NCI-H69 (cell line): ENCODE measurements around the gene S100A9.
"Not testable (repeated sequence)": the region's sequence is repeated elsewhere in the genome, so short reads cannot be mapped to it uniquely, and the experiment has no call there.

Source experiments
- DNase-seq: peaks from one replicate; lab custom pipeline; 2025; lab: John Stamatoyannopoulos, UW

The S100A9 gene

DNA sequence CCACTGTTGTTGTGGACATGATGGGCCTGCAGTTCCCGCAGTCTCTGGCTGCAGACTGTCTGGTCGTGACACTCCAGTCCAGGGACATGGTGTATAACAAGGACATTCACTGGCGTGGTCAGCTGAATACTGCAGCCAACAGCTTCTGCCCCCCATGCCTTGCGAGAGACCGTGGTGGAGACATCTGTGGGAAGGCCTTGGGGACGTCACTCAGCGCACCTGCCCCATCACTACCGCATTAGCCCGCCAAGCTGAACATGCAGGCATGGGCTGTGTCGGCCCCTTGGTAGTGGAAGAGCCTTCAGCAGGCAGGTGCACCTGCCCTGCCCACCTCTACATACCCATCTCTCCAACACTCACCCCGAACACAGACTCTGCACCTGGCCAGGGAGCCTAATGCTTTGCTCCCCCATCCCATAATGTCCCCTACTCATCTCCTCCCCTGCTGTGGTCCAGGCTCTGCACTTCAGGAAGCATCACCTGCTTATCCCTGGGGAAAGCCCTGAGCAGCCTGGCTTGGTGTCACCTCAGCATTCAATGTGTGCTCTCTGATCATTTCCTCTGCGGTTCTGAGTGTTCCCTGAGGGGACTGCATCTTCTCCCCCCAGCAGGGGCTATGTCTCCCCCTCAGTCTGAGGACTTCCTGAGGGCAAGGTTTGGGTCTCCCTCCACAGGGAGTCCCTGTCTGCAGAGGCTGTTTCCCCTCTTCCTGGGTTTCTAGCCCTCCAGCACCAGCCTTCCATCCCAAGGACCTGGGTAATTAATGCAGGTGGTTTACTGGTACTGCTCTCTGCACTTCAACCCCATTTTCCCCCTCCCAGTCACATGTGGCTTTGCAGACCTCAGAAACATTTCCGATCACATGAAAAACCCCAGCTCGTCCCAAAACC is 12.2 kb upstream of the S100A9 start:
- peak; percentile 32 for DNase-seq

DNA sequence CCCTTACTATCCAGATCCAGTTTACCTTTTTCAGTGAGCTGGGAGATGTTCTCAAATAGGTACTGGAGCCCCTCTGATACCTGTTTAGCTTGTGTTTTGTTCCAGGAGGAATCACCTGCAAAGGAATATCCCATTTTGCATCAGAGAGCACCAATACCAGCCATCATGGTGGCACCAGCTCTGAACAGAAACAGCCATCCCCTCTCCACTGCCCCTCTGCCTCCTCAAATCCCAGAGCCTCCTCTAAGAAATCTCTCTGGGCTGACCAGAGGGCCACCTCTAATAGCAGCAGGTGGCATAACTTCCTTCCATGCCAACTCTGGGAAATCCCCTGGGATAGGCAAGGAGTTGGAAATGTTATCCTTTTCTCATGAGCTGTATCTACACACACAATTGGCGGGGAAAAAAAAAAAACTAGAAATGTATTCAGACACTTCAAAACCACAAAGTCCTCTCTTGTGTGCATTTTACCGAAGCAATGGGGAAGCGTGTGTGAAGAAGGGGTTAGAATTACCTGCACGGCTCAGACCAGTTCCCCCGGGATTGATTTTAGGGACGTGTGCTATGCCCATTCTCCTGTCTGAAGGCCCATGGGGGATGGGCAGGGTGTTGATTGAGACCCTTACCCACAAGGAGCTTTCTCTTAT is 11.5 kb upstream of the S100A9 start:
- no peak for DNase-seq

DNA sequence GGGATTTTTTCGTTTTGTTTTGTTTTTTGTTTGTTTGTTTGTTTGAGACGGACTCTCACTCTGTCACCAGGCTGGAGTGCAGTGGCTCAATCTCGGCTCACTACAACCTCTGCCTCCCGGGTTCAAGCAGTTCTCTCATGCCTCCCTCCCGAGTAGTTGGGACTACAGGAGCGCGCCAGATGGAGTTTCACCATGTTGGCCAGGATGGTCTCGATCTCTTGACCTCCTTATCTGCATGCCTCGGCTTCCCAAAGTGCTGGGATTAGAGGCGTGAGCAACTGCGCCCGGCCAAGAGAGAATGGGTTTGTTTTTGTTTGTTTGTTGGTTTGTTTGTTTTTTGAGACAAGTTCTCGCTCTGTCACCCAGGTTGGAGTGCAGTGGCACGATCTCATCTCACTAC is 10.6 kb upstream of the S100A9 start:
- not testable (repeated sequence) for DNase-seq

DNA sequence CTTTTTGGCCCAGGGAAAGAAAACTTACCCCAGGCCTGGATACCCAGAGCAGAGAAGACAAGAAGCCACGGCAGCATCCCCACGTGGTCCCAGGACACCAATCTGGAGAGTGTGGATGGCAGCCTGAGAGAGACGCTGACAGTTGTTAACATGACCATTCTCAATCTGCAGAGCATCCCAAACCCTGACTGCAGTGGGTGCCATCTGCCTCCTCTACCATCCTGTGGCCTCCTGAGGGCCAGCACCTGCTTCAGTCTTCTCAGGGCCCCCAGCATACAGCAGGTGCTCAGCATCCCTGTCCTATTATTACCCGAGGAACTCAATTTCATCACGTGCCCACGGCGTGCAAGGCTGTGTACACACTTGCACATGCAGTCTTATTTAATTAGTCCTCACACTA is 9.8 kb upstream of the S100A9 start:
- DNase-seq, result peak; percentile 51

DNA sequence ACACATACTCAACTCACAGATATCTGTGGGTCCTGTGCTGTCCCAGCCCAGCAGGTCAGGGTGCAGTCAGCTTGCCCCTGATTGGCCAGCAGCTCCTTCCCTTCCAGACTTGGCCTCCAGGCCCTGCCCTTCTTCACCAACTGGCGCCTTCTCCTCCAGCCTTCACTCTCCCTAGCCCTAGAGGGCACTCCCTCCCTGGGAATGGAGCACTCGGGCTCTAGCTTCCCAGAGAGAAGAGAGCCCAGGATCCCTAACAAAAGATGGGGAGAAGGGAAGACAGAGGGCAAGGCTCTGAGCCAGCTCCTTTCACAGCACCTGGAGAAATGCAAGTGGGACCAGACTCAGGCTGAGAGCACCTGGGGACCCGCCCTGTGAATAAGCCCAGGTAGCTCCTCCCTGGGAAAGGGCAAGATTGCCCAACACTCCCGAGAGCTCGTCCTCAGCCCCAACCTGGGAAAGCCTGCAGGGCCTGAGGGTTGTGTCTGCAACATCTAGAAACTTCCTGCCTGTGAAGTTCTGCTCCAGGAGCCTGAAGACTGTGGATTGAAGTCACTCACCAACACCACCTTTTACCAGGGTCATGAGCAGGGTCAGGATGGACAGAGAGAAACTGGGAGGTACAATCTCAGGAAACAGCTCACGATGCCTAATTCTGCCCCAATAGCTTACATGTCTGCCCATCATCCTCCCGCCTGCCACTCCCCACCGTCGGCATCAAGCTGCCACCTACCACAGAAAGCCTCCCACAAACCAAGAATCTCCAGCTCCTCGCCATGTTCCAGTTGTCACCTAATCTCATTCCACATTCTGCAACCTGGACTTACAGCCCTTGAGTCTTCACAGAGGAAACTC is 8.9 kb upstream of the S100A9 start, which contains the start of gene PGLYRP4:
Gene PGLYRP4 (minus strand): TSS at position 331 of the 852 bp plus-strand sequence. CDS start 909 bp downstream, outside the sequence.
- peak; percentile 25 for DNase-seq

DNA sequence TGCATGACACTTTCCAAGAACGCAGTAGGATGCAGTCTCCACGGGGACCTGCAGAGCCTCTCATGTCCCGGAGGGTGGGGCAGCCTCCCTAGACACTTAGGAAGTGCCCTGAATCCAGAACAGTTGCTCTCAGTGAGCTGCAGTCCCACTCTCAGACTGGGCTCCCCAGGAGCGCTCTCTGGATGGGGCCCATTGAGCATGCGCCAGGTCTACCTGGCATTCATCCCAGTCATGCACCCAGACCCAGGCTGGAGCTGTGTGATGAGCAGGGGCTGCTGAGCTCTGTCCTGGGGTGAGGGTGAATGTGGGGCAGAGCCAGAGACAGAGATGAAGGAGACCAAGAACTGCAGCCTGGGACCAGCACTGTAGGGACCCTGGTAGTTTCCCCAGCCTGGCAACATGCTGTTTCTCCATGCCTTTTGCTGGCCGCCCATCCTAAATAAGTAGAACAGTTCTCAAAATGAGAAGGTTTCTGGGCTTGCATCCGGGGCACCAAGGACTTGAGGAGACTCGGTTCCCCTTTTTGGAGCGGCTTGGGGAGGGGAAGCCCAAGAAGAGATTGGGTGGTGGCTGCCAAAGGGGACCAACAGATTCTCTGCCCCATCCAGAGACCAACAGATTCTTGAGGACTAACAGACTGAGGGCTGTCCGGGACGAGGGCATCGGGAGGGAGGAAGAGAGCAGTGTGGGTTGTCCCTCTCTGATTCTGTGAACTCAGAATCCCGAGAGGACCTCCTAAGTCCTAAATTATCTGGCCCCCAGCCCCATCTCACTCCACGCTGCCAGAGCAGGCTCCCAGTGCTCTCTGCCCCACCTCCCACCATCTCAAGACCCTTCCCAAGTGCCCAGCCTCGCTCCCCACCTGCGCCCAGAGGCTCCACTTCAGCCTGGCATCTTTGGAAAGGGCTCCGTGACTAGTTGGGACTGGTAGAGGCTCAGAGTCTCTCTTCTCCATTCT is 8.0 kb upstream of the S100A9 start:
- DNase-seq, result peak; percentile 44

DNA sequence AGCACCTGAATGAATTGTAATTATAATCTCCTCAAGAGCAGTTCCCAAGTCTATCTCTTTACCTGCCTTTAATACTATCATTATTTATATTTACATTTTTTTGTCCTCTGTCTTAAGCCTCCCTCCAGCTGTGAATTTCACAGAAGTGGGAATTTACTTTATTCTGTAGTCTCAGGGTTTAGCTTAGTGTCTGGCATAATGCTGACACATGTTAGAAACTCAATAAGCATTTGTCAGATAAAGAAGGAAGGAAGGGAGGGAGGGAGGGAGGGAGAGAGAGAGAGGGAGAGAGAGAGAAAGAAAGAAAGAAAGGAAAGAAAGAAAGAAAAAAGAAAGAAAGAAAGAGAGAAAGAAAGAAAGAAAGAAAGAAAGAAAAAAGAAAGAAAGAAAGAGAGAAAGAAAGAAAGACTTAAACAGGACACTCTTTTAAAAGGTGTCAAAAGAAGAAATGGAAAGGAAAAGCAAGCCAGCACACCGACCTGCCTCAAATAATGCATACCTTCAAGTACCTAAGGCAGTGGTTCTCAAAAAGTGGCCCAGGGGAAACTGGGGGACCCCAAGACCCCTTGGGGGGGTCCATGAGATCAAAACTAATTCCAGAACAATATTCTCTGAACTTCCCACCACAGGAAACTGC is 7.2 kb upstream of the S100A9 start:
- no peak for DNase-seq

DNA sequence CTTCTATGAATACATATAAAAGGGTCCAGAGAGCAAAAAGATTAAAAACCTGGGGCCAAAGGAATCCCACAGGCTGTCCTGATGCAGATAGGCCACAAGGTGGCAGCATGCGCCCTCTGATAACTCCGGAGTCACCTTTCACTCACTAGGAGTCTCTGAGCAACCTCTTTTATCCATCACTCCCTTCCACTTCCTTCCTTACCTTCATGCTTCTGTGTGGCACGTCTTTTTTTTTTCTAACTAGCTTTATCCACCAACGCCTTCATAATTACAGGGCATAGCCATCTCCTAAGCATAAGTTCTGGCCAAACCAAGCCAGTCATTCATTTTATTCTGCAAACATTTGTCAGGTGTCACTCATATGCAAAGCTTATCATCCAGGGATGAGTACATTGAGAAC is 5.1 kb upstream of the S100A9 start:
- peak; percentile 85 for DNase-seq

DNA sequence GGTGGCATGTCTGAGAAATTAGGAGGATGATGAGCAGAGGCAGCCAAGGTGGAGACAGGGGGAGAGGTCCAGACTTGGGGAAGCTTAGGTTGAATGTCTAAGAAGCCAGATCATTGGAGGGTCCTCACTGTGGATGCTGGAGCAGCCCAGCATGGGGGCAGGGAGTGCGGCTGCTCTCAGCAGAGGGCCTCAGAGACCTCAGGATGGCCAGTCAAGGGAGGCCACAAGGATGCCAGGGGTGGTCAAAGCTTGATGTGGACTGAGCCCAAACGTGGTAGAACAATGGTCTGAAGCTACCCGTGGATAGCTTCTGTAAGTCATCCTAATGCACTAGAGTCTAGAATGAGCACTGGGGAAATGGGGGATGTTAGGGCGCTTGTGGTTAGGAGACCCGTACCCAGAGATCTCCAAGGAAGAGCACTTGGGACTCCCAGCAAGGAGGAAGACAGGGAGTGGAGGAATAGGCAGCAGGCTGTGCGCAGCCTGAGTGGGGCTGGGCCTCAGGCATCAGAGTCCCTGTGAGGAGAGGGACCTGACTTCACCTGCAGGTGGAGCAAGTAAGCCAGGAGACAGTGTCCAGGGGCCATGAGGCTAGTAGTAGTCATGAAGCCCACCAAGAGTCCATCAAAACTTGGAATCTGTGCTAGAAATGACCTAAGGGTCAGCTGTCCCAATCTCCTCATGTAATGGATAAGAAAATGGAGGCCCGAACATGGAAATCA is 4.3 kb upstream of the S100A9 start:
- peak; percentile 68 for DNase-seq

DNA sequence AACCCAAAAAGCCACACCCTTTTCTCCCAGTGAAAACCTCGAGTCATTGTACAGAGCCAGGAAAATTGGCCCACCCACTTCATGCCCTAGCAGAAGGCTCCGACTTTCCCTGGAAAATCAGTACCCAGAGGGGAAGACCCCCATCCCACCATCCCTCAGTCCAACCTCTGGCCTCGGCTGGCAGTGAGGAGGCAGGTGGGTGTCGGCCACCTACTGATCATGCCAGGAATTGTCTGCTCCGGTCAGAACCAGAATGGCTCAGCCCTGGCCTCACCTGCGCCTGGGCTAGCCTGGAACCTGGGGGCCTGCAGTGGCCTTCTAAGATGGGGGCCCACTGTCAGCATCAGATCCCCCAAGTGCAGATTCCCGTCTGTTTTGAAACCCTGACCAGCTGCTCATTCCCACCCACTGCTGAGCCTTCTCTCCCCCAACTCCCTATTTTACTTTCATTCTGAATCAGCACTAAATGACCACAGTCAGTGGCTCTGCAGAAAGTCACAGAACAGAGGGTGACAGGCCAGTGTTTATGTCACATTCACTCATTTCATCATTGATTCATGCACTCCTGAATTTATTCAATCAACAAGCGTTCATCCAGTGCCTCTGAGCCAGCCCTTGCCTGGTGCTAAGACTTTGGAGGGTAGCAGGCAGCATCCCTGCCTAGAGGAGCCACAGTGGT is 3.0 kb upstream of the S100A9 start:
- no peak for DNase-seq

DNA sequence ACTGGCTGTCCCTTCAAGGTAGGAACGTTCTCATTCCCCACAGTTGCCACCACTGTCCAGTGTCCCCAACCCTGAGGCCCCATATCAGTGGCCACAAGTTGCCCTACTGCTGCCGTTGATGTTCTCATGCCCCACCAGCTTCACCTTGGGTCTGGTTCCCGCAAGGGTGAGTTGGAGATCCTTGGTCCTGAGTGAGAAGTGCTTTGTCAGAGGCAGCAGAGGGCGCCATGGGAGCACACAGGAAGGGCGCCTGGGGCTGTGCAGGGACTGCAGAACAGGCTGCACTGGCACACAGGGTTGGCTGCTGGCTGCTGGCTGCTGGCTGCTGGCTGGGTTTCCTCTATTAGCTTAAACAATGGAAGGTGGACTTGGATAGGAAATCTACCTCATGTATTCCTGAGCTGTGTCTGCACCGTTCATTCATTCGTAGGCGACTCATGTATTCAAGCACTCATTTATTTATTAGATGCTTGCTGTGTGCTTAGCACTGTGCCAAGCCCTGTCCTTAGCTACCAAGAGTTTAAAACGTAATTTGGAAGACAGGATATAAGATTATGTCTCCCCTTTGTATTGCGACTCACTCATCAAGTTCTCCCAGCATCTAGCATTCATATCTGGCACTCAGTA is 2.1 kb upstream of the S100A9 start:
- DNase-seq, result peak; percentile 91

DNA sequence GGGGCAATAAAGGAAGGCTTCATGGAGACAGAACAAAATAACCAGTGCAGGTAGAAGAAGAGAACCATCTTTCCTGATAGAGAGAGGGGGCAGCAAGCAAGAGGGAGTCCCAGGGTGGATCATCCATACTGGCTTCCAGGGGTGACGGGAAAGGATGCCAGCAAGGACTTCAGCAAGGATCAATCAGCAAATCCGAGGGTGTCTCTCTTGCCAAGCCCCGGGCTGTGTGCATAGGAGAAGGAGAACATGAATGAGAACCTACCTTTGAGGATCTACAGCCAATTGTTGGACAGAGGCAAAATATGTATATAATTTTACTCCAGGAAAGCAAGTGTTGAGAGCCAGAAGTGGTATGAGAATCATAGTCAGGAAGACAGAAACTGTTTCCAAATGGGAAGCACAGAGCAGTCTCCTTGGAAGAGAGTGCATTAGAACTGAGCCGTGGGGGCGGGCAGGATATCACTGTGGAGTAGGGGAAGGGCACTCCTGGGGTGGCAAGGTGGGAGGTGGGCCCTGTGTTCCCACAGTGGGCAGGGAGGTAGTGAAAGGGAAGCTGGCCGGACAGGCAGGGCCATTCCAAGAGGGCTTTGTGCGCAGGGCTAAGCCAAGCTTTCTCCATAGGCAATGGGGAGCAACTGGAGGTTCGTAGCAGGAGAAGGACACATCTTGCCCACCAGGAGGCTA is 1.1 kb upstream of the S100A9 start:
- DNase-seq, result peak; percentile 9

DNA sequence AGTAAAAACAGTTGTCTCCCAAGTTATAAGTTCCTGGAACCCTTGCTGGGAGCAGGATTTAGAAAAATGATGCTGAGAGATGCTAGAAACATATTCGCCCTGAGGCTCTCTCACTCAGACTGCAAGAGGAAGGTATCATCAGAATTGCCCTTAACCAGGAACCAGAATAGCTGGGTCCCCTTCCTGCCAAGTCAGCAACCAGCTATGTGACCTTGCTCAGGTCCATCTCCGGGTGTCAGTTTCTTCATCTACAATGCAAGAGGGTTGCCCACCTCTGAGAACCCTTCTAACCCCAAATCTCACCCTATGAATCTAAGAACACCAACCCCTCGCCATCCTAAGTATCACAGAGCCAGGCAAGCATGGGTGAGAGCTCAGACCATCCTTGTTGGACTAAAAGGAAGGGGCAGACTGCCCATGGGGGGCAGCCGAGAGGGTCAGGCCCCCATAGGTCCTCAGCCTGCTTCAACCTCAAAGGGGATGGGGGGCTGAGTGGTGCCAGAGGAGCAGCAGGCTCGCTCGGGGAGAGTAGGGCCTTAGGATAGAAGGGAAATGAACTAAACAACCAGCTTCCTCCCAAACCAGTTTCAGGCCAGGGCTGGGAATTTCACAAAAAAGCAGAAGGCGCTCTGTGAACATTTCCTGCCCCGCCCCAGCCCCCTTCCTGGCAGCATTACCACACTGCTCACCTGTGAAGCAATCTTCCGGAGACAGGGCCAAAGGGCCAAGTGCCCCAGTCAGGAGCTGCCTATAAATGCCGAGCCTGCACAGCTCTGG is 390 bp upstream of the S100A9 start:
- peak; percentile 34 for DNase-seq

DNA sequence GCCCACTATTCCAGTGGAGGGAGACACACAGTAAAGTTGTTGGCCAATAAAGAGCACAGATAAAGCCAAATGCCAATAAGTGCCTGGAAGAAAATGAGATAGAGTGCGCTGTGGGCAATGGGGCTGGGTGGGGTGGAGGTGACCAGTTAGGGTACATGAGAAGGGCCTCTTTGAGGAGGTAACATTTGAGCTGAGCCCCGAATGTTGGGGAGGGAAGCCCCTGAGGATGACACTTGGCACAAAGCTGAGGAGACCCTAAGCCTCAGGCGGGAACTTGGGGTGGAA is 979 bp downstream of the S100A9 start:
- DNase-seq, result no peak

DNA sequence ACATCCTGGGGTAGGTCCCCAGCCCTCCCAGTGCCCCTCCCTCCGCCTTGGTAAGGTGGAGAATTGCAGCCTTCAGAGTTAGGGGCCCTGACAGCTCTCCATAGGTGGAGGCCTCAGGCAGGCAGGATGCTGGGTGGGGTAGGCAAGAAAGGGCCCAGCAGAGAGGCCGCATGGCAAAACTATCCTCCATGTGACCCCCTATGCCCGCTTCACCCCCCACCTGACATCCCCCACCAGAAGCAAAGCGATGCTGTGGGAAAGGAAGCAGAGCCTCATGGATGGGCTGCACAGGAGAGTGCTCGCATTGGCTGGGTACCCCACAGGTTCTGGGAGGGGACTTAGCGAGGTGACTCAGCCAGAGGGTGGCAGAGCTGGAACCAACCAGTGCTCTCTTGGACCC is 1.6 kb downstream of the S100A9 start:
- DNase-seq, result no peak

DNA sequence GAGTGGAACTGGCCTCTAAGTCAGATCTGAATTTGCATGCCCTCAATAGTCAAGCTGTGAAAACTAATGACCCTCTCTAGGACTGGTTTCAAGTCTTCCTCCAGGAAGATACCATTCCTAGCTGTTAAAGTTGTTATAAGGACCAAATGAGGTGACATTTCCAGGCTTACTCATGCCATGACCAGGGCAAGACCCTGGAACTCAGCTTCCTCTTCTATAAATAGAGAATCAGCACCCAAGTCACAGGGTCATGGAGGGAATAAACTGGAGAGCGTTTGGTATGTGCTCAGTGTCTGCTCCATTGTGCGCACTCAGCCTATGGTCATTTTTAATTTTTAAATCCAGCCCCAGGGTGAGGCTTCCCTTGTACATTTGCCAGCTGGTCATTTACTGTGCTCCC is 2.5 kb downstream of the S100A9 start:
- DNase-seq, result no peak

DNA sequence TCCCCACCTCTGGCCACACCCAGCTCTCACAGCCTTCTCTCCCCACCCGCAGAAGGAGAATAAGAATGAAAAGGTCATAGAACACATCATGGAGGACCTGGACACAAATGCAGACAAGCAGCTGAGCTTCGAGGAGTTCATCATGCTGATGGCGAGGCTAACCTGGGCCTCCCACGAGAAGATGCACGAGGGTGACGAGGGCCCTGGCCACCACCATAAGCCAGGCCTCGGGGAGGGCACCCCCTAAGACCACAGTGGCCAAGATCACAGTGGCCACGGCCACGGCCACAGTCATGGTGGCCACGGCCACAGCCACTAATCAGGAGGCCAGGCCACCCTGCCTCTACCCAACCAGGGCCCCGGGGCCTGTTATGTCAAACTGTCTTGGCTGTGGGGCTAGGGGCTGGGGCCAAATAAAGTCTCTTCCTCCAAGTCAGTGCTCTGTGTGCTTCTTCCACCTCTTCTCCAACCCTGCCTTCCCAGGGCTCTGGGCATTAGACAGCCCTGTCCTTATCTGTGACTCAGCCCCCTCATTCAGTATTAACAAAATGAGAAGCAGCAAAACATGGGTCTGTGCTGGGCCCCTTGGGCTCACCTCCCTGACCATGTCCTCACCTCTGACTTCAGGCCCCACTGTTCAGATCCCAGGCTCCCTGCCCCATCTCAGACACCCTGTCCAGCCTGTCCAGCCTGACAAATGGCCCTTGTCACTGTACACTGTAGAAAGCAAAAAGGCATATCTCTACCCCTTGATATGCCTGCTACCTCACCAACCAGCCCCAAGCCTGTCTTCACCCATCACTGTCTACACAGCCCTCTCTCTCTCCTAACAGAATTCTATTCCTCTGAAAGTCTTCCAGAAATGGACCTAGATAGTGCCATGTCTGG is 3.2 kb downstream of the S100A9 start:
- DNase-seq, result no peak
